GM19043 (cell line): ENCODE measurements around the gene LARP1B.
A peak's percentile ranks its signal among the peaks of the same experiment; 100 is the strongest.
"Not testable (repeated sequence)": the region's sequence is repeated elsewhere in the genome, so short reads cannot be mapped to it uniquely, and the experiment has no call there.

ENCODE experiments used
- ATAC-seq: cut with Tn5 transposase; IDR thresholded peaks from one replicate; pipeline ENCODE4 v1.9.1; 2021; ENCODE audit warnings: low read depth; ENCODE audit not compliant: unreplicated experiment

The LARP1B gene

GRCh38 chr4:128060699-128061565 is at the start of gene LARP1B:
TSS of gene LARP1B (plus strand) at chr4:128061312. CDS start at chr4:128074952, 13,640 bp downstream.
- ATAC-seq: peak; percentile 87

GRCh38 chr4:128025319-128025718 is 35.8 kb upstream of the LARP1B start:
- no peak for ATAC-seq

GRCh38 chr4:128029907-128030306 is 31.2 kb upstream of the LARP1B start:
- no peak for ATAC-seq

- no peak for ATAC-seq
Observed at GRCh38 chr4:128031756-128032384, 29.2 kb upstream of the LARP1B start.

GRCh38 chr4:128039568-128039967 is 21.5 kb upstream of the LARP1B start:
- ATAC-seq: no peak

- ATAC-seq: not testable (repeated sequence)
Observed at GRCh38 chr4:128047019-128047418, 14.1 kb upstream of the LARP1B start.

GRCh38 chr4:128047514-128047913 is 13.6 kb upstream of the LARP1B start:
- ATAC-seq: not testable (repeated sequence)

GRCh38 chr4:128051229-128051628 is 9.9 kb upstream of the LARP1B start:
- not testable (repeated sequence) for ATAC-seq

GRCh38 chr4:128054907-128055306 is 6.2 kb upstream of the LARP1B start:
- not testable (repeated sequence) for ATAC-seq

- ATAC-seq: not testable (repeated sequence)
Observed at GRCh38 chr4:128055441-128056206, 5.5 kb upstream of the LARP1B start.

- no peak for ATAC-seq
Observed at GRCh38 chr4:128056396-128056795, 4.7 kb upstream of the LARP1B start.

- ATAC-seq: no peak
Observed at GRCh38 chr4:128060121-128060698, 902 bp upstream of the LARP1B start.

GRCh38 chr4:128061566-128062536 is 739 bp downstream of the LARP1B start:
- peak; percentile 30 for ATAC-seq

GRCh38 chr4:128066453-128066820 is 5.3 kb downstream of the LARP1B start:
- not testable (repeated sequence) for ATAC-seq

- ATAC-seq: no peak
Observed at GRCh38 chr4:128068918-128069317, 7.8 kb downstream of the LARP1B start.

- ATAC-seq: no peak
Observed at GRCh38 chr4:128076464-128076863, 15.4 kb downstream of the LARP1B start.

GRCh38 chr4:128095293-128095692 is 34.2 kb downstream of the LARP1B start:
- ATAC-seq: not testable (repeated sequence)

GRCh38 chr4:128107766-128108165 is 46.7 kb downstream of the LARP1B start:
- ATAC-seq: no peak

GRCh38 chr4:128123036-128123435 is 61.9 kb downstream of the LARP1B start:
- ATAC-seq: no peak

GRCh38 chr4:128130621-128131020 is 69.5 kb downstream of the LARP1B start:
- no peak for ATAC-seq
